Lower leg skin (tissue), 3 donors: ENCODE data around the gene IRS1.

Experiments used
- POLR2A ChIP-seq, 2 donors: fragments of 450-650 bp; IDR thresholded peaks; one replicate each; pipeline ENCODE4 v1.6.1; 2016 to 2017; ENCODE audit warnings: antibody characterized with exemption in 2 of 2, mild to moderate bottlenecking in 1 of 2, moderate library complexity in 1 of 2
- TF ChIP-seq, protein P1 (sequence below), 3 donors: fragments of 450-650 bp; IDR thresholded peaks; one replicate each; pipeline ENCODE4 v1.5.1; 2016; ENCODE audit warnings: antibody characterized with exemption in 3 of 3, mild to moderate bottlenecking in 3 of 3, moderate library complexity in 2 of 3

DNA sequence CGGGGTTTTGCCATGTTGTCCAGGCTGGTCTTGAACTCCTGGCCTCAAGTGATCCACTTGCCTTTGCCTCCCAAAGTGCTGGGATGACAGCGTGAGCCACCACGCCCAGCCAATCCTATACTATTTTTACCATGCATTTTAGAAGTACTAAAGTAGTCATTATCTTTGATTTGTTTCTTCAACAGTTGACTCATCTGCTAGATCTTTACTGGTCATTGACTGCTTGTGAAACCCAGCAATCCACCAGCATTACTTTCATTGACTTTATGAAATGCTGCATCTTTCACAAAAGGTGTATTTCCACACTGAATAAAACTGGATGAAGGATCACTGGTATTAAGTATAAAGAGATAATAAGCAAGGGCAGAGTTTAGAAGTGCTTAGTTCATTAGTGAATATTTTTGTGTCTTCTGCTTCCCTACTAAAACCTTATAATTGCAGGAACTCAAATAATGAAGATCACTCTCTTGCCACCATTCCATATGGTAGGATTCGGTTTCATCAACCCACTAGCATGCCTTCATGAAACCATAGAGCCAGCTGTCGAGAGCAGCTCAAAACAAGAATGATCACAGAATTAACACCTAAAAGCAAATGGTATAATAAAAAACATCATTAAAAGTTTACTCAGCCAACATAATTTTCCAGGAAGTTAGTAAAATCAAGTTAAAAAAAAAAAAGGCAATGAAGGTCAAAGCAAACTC lies 33.1 kb downstream of the IRS1 start:
- TF ChIP-seq, protein P1, sequence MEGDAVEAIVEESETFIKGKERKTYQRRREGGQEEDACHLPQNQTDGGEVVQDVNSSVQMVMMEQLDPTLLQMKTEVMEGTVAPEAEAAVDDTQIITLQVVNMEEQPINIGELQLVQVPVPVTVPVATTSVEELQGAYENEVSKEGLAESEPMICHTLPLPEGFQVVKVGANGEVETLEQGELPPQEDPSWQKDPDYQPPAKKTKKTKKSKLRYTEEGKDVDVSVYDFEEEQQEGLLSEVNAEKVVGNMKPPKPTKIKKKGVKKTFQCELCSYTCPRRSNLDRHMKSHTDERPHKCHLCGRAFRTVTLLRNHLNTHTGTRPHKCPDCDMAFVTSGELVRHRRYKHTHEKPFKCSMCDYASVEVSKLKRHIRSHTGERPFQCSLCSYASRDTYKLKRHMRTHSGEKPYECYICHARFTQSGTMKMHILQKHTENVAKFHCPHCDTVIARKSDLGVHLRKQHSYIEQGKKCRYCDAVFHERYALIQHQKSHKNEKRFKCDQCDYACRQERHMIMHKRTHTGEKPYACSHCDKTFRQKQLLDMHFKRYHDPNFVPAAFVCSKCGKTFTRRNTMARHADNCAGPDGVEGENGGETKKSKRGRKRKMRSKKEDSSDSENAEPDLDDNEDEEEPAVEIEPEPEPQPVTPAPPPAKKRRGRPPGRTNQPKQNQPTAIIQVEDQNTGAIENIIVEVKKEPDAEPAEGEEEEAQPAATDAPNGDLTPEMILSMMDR (IDR thresholded peaks at IDR 0.05), result no peak
- TF ChIP-seq POLR2A (IDR thresholded peaks at IDR 0.05), result no peak
